ENCODE data around the gene SLC25A6. TPM values are rescaled to one million over a fixed set of nuclear protein-coding genes. Genes with fewer than 3 reads are reported as not detected.

Gene SLC25A6
- polyA plus RNA-seq, 1 of the 3 experiments (the other 2 are of a cell fraction) = 981 TPM

GRCh38 chrX:1403228-1403627, 11.3 kb upstream of the SLC25A6 start (continued):
- TF ChIP-seq USF1 (IDR thresholded peaks at IDR 0.05; ENCODE audit: borderline replicate concordance, low read depth) (no peak), SIN3A (IDR thresholded peaks at IDR 0.05; ENCODE audit: borderline replicate concordance, low read depth, low read length) (no peak), IRF3 (IDR thresholded peaks at IDR 0.05; ENCODE audit: low read depth, low read length) (no peak), USF2 (IDR thresholded peaks at IDR 0.05; ENCODE audit: borderline replicate concordance, low read depth, low read length) (no peak), GABPA (IDR thresholded peaks at IDR 0.05; ENCODE audit: low read depth) (no peak), FOXM1 (IDR thresholded peaks at IDR 0.05; ENCODE audit: low read depth) (no peak)

- H3K9me2 ChIP-seq = no peaks in the 10 kb centered on the region
- H3K4me1 ChIP-seq (ENCODE audit: control insufficient read depth in 1 of 2, insufficient read depth in 2 of 2, low read depth in 1 of 2, low read length in 1 of 2) = no peaks in the 10 kb centered on the region
- peaks cover 4 to 27% of the 10 kb centered on the region in 2 experiments for H3K36me3 ChIP-seq (replicated peaks in 1 of 2; ENCODE audit: control insufficient read depth in 1 of 2, insufficient read depth in 2 of 2, low read length in 1 of 2)
- 92% methylated on average over 27 of the region's 30 CpGs for WGBS (ENCODE audit: low lambda C conversion rate)
- H3K4me2 ChIP-seq = no peak overlapping the region
- H3K79me2 ChIP-seq (ENCODE audit: insufficient read depth) = no peaks in the 10 kb centered on the region
- H3K9ac ChIP-seq = no peak overlapping the region
- CTCF ChIA-PET = no interaction called here
- no peak for TF ChIP-seq RCOR1 (IDR thresholded peaks at IDR 0.05; ENCODE audit: low read length)
- TF ChIP-seq POLR2AphosphoS5 (IDR thresholded peaks at IDR 0.05; ENCODE audit: low read depth, low read length) = no peak
- no peak for TF ChIP-seq RXRA (IDR thresholded peaks at IDR 0.05; ENCODE audit: borderline replicate concordance, low read depth)
- TF ChIP-seq REST (IDR thresholded peaks at IDR 0.05; ENCODE audit: low read depth, low read length) = no peak
- H3K9me3 ChIP-seq = no peaks in the 10 kb centered on the region
- H2AFZ ChIP-seq (ENCODE audit: low read depth) = no peak overlapping the region
- H4K20me1 ChIP-seq (ENCODE audit: insufficient read depth) = no peaks in the 10 kb centered on the region
- H3K27ac ChIP-seq (ENCODE audit: low read depth in 2 of 2, low read length in 1 of 2) = no peak overlapping the region
- DNase-seq = no peak
- no peak overlapping the region for H3K4me3 ChIP-seq (ENCODE audit: low read depth in 2 of 2, low read length in 1 of 2)
- H3K27me3 ChIP-seq (ENCODE audit: insufficient read depth) = no peaks in the 10 kb centered on the region
- H3F3A ChIP-seq (replicated peaks; ENCODE audit: insufficient read depth) = no peaks in the 10 kb centered on the region
- POLR2A ChIA-PET = no interaction called here
These were observed 9.9 kb upstream of the SLC25A6 start for GRCh38 chrX:1401611-1402430.

All from SK-N-SH (cell line).